Measurements from ENCODE around the gene LDLRAD3.
"Not testable (repeated sequence)": the region's sequence is repeated elsewhere in the genome, so short reads cannot be mapped to it uniquely, and the experiment has no call there.

Gene LDLRAD3

GRCh38 chr11:35943713-35944502, at the start of gene LDLRAD3:
TSS of gene LDLRAD3 (plus strand) at chr11:35944062. CDS start at chr11:35944099, 37 bp downstream.
- DNase-seq (ENCODE audit: low read depth in 2 of 2): peak; percentile 52 to 59

GRCh38 chr11:35897019-35897418, 46.8 kb upstream of the LDLRAD3 start:
- DNase-seq (ENCODE audit: low read depth in 2 of 2): no peak

GRCh38 chr11:35902961-35903360, 40.9 kb upstream of the LDLRAD3 start:
- no peak for DNase-seq (ENCODE audit: low read depth in 2 of 2)

- no peak for DNase-seq (ENCODE audit: low read depth in 2 of 2)
Observed at GRCh38 chr11:35905646-35906276, 38.1 kb upstream of the LDLRAD3 start.

GRCh38 chr11:35906277-35906661, 37.6 kb upstream of the LDLRAD3 start:
- no peak for DNase-seq (ENCODE audit: low read depth in 2 of 2)

- no peak for DNase-seq (ENCODE audit: low read depth in 2 of 2)
Observed at GRCh38 chr11:35906681-35907080, 37.2 kb upstream of the LDLRAD3 start.

GRCh38 chr11:35907648-35908431, 36.0 kb upstream of the LDLRAD3 start:
- no peak for DNase-seq (ENCODE audit: low read depth in 2 of 2)

- DNase-seq (ENCODE audit: low read depth in 2 of 2): not testable (repeated sequence)
Observed at GRCh38 chr11:35908432-35908771, 35.5 kb upstream of the LDLRAD3 start.

- DNase-seq (ENCODE audit: low read depth in 2 of 2): no peak
Observed at GRCh38 chr11:35909511-35910265, 34.2 kb upstream of the LDLRAD3 start.

GRCh38 chr11:35911013-35911412, 32.8 kb upstream of the LDLRAD3 start:
- DNase-seq (ENCODE audit: low read depth in 2 of 2): no peak

- no peak for DNase-seq (ENCODE audit: low read depth in 2 of 2)
Observed at GRCh38 chr11:35911616-35912165, 32.2 kb upstream of the LDLRAD3 start.

- DNase-seq (ENCODE audit: low read depth in 2 of 2): not testable (repeated sequence)
Observed at GRCh38 chr11:35912436-35912835, 31.4 kb upstream of the LDLRAD3 start.

- DNase-seq (ENCODE audit: low read depth in 2 of 2): no peak
Observed at GRCh38 chr11:35912883-35913624, 30.8 kb upstream of the LDLRAD3 start.

- DNase-seq (ENCODE audit: low read depth in 2 of 2): no peak
Observed at GRCh38 chr11:35914816-35915215, 29.0 kb upstream of the LDLRAD3 start.

- no peak for DNase-seq (ENCODE audit: low read depth in 2 of 2)
Observed at GRCh38 chr11:35916270-35916669, 27.6 kb upstream of the LDLRAD3 start.

- no peak for DNase-seq (ENCODE audit: low read depth in 2 of 2)
Observed at GRCh38 chr11:35917676-35918075, 26.2 kb upstream of the LDLRAD3 start.

- DNase-seq (ENCODE audit: low read depth in 2 of 2): no peak
Observed at GRCh38 chr11:35918716-35919115, 25.1 kb upstream of the LDLRAD3 start.

GRCh38 chr11:35919244-35919643, 24.6 kb upstream of the LDLRAD3 start:
- no peak for DNase-seq (ENCODE audit: low read depth in 2 of 2)

- DNase-seq (ENCODE audit: low read depth in 2 of 2): no peak
Observed at GRCh38 chr11:35923452-35923851, 20.4 kb upstream of the LDLRAD3 start.

- no peak for DNase-seq (ENCODE audit: low read depth in 2 of 2)
Observed at GRCh38 chr11:35924811-35925210, 19.1 kb upstream of the LDLRAD3 start.

GRCh38 chr11:35927104-35927503, 16.8 kb upstream of the LDLRAD3 start:
- no peak for DNase-seq (ENCODE audit: low read depth in 2 of 2)
